ENCODE data around the gene WDR33. TPM values are rescaled to one million over a fixed set of nuclear protein-coding genes. Genes with fewer than 3 reads are reported as not detected.
"Not testable (repeated sequence)": the region's sequence is repeated elsewhere in the genome, so short reads cannot be mapped to it uniquely, and the experiment has no call there.

WDR33 gene
- total RNA-seq, 4 donors from 2014 or later: 41.3 to 51.6 (median 45.1) TPM

DNA sequence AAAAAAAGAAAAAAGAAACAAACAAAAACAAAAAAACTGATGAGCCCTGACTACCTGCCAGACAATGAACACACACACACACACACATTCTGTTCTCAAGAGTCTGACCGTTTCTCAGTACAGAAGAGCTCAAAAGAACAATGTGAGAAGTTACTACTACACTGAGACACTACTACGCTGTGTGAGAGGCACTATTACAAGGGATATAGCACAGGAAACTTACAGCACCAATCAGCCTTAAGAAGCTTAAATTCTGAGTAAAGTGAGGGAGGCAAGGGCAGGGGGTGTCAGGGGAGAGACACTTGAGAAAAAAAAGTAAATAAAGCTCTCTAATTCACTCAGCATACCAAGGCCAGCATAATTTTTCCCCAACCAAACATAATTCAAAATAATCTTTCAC, 32.5 kb downstream of the WDR33 start:
- no peak for TF ChIP-seq POLR2A (IDR thresholded peaks at IDR 0.05)
- TF ChIP-seq, protein P1, sequence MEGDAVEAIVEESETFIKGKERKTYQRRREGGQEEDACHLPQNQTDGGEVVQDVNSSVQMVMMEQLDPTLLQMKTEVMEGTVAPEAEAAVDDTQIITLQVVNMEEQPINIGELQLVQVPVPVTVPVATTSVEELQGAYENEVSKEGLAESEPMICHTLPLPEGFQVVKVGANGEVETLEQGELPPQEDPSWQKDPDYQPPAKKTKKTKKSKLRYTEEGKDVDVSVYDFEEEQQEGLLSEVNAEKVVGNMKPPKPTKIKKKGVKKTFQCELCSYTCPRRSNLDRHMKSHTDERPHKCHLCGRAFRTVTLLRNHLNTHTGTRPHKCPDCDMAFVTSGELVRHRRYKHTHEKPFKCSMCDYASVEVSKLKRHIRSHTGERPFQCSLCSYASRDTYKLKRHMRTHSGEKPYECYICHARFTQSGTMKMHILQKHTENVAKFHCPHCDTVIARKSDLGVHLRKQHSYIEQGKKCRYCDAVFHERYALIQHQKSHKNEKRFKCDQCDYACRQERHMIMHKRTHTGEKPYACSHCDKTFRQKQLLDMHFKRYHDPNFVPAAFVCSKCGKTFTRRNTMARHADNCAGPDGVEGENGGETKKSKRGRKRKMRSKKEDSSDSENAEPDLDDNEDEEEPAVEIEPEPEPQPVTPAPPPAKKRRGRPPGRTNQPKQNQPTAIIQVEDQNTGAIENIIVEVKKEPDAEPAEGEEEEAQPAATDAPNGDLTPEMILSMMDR (IDR thresholded peaks at IDR 0.05): no peak
- H3K27ac ChIP-seq: no peak overlapping the region
- H3K4me3 ChIP-seq: no peak overlapping the region
- no peaks in the 10 kb centered on the region for H3K9me3 ChIP-seq
- H3K36me3 ChIP-seq: no peaks in the 10 kb centered on the region
- H3K4me1 ChIP-seq: no peaks in the 10 kb centered on the region
- no peak for DNase-seq
- H3K27me3 ChIP-seq: no peaks in the 10 kb centered on the region

DNA sequence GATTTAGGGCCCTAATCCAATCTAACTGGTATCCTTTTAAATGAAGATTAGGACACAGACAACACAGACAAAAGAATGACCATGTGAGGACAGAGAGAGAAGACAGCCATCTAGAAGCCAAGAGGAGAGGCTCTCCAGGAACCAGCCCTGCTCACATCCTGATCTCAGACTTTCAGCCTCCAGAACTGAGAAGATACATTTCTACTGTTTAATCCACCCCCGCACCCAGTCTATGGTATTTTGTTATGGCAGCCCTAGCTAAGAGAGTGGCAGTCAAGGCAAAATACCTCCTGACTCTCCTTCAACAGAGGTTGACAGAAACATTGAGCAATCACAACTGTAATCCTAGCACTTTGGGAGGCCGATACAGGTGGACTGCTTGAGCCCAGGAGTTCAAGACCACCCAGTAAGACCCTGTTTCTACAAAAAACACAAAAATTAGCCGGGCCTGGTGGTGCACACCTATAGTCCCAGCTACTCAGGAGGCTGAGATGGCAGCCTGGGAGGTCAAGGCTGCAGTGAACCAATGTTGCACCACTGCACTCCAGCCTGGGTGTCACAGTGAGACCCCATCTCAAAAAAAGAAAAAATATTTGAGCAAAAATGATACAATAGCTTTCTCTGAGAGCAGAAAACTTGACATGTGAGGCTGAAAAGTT, 34.7 kb downstream of the WDR33 start:
- TF ChIP-seq, protein P1 (IDR thresholded peaks at IDR 0.05): no peak
- TF ChIP-seq POLR2A (IDR thresholded peaks at IDR 0.05): no peak

DNA sequence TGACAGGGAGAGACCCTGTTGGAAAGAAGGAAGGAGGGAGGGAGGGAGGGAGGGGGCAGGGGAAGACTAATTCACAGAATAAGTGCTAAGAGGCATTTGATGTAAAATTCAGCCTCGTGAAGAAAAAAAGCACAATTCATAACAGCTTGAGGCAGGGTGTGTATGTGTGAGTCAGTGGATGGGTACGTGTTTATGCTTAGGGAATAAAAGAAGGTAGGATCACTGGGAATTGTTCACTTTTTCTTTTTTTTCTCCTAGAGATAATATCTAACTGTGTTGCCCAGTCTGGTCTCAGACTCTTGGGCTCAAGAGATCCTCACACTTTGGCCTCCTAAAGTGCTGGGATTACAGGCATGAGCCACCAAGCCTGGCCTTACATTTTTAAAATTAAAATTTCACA, 39.2 kb downstream of the WDR33 start:
- Histone ChIP-seq H3K9me3 (no peaks in the 10 kb centered on the region), H3K27ac (no peak overlapping the region), H3K4me1 (no peaks in the 10 kb centered on the region), H3K36me3 (peaks cover 0 to 37% (median 0%) of the 10 kb centered on the region in 3 donors), H3K27me3 (no peaks in the 10 kb centered on the region), H3K4me3 (no peak overlapping the region)
- TF ChIP-seq POLR2A (IDR thresholded peaks at IDR 0.05): no peak
- TF ChIP-seq, protein P1 (IDR thresholded peaks at IDR 0.05): no peak
- DNase-seq: no peak

More for the DNA sequence above, 34.7 kb downstream of the WDR33 start:
- no peak overlapping the region for H3K4me3 ChIP-seq
- no peaks in the 10 kb centered on the region for H3K27me3 ChIP-seq
- H3K36me3 ChIP-seq: peaks cover 0 to 3% (median 0%) of the 10 kb centered on the region in 3 donors
- no peaks in the 10 kb centered on the region for H3K4me1 ChIP-seq
- no peak for DNase-seq
- H3K27ac ChIP-seq: no peak overlapping the region
- no peaks in the 10 kb centered on the region for H3K9me3 ChIP-seq

DNA sequence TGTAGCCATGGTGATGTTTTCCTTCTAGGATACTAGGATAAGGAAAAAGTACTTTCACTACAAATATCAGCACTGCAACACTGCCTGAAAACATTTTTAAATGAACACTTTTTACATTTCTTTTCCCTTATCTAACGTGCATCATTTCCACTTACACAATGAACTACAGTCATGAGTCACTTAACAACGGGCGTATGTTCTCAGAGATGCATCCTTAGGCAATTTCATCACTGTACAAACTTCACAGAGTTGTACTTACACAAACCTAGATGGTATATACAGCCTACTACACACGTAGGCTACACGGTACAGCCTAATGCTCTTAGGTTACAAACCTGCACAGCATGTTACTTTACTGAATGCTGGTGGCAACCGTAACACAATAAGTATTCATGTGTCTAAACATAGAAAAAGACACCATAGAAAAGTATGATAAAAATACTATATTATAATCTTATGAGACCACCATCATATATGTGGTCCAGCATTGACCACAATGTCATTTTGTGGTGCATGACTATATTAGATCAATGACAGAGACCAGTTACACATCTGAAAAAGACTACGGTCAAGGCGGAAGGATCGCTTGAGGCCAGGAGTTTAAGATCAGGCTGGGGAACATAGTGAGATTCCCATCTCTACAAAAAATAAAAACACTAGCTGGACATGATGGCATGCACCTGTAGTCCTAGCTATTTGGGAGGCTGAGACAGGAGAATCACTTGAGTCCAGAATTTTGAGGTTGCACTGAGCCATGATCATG, 39.8 kb downstream of the WDR33 start:
- DNase-seq: no peak
- no peak overlapping the region for H3K4me3 ChIP-seq
- no peaks in the 10 kb centered on the region for H3K4me1 ChIP-seq
- no peaks in the 10 kb centered on the region for H3K9me3 ChIP-seq
- no peaks in the 10 kb centered on the region for H3K27me3 ChIP-seq
- H3K27ac ChIP-seq: no peak overlapping the region
- peaks cover 0 to 43% (median 0%) of the 10 kb centered on the region in 3 donors for H3K36me3 ChIP-seq
- TF ChIP-seq, protein P1 (IDR thresholded peaks at IDR 0.05): no peak
- TF ChIP-seq POLR2A (IDR thresholded peaks at IDR 0.05): no peak

DNA sequence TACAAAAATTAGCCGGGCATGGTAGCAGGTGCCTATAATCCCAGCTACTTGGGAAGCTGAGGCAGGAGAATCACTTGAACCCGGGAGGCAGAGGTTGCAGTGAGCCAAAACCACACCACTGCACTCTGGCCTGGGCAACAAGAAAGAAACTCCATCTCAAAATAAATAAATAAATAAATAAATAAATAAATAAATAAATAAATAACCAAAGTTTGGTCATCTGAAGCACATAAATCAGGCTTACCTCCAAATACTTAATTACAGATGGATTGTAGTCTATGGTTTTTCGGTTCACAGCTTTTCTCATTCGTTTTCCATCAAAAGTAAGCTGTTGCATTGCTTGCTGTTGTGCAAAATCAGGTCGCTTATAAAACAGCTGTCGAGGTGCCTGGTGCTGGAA, 40.4 kb downstream of the WDR33 start:
- not testable (repeated sequence) for H3K27me3 ChIP-seq, H3K4me1 ChIP-seq, DNase-seq, H3K9me3 ChIP-seq, H3K4me3 ChIP-seq, H3K27ac ChIP-seq
- peaks cover 0 to 44% (median 0%) of the 10 kb centered on the region in 3 donors for H3K36me3 ChIP-seq

DNA sequence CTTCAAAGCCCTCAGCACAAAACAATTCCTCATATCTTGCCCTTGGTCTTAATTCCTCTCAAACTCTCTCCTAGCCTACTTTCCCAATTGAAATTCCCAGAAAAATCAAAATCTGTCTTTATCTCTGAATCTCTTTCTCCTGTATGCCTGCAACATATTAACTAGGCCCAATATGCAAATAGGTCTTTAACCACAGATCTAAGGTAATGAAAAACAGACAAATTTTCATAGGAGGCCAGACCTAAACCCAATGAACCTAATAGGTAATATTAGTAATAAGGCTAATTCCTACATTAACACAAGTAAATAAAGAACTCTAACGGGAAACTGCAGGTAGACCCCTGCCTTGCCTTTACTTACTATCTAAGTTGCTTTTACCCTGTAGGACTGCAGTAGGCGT, 41.4 kb downstream of the WDR33 start:
- Histone ChIP-seq H3K36me3 (peaks cover 0 to 53% (median 0%) of the 10 kb centered on the region in 3 donors), H3K9me3 (no peaks in the 10 kb centered on the region)
- TF ChIP-seq, protein P1 (IDR thresholded peaks at IDR 0.05): no peak
- no peak for TF ChIP-seq POLR2A (IDR thresholded peaks at IDR 0.05)

More for the DNA sequence above, 41.4 kb downstream of the WDR33 start:
- DNase-seq: no peak
- Histone ChIP-seq H3K27me3 (no peaks in the 10 kb centered on the region), H3K4me1 (no peaks in the 10 kb centered on the region), H3K4me3 (no peak overlapping the region), H3K27ac (no peak overlapping the region)
